Stimulated activated naive CD8-positive, alpha-beta T cell treated with anti-CD3 and anti-CD28 coated beads, Interleukin-15, Interleukin-2, amounts not matched to agents 100 U/mL and 50 U/mL, for 24 hours (primary cell): ENCODE results near the gene DPM3.
"Not testable (repeated sequence)": the region's sequence is repeated elsewhere in the genome, so short reads cannot be mapped to it uniquely, and the experiment has no call there.

ENCODE experiments used
- ATAC-seq: fragments of 150-1000 bp; cut with Tn5 transposase; one replicate; pipeline ENCODE4 v1.10.0; 2021
- DNase-seq: peaks from one replicate; pipeline ENCODE4 v3.0.0; 2021

Gene DPM3, protein sequence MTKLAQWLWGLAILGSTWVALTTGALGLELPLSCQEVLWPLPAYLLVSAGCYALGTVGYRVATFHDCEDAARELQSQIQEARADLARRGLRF

DNA sequence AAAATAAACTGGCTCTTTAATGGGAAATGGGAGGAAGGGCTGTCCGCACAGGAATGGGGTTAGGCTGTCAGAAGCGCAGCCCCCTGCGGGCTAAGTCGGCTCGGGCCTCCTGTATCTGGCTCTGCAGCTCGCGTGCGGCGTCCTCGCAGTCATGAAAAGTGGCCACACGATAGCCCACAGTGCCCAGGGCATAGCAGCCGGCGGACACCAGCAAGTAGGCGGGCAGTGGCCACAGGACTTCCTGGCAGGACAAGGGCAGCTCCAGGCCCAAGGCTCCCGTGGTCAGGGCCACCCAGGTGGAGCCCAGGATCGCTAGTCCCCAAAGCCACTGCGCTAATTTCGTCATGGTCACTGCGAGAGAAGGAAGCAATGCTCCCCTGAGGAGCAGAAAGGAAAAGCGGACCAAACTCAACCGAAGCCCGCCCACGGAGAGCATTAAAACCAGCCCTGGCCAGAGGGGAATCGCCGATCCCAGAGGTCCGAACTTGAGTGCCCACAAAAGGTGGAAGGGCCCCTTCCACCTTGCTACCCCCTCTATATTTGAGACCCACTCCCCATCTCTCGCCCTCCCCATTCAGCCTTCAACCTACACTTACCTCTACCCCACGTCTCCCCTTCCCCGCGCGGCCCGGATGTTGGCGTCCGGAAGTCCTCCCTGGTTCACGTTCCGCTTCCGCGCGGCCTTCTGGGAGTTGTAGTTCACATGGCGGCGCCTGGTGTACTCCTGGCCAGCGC is at the start of gene DPM3:
Gene DPM3, minus strand, starts transcription at position 637 of the 735 bp plus-strand sequence. Its CDS starts 291 bp downstream, at position 346.
- ATAC-seq (peak; percentile 75), DNase-seq (peak; percentile 94)

GRCh38 chr1:155189926-155190325 is 49.6 kb upstream of the DPM3 start:
- DNase-seq, ATAC-seq: not testable (repeated sequence)

GRCh38 chr1:155188268-155188667 is 47.9 kb upstream of the DPM3 start:
- ATAC-seq, result no peak
- no peak for DNase-seq

- no peak for ATAC-seq
- DNase-seq, result no peak
These were observed 47.1 kb upstream of the DPM3 start for GRCh38 chr1:155187456-155187891.

- ATAC-seq (no peak), DNase-seq (no peak)
These were observed 46.6 kb upstream of the DPM3 start for GRCh38 chr1:155186794-155187455.

- ATAC-seq, result no peak
- DNase-seq, result no peak
These were observed 45.9 kb upstream of the DPM3 start for GRCh38 chr1:155186067-155186793.

- DNase-seq (no peak), ATAC-seq (no peak)
These were observed 45.4 kb upstream of the DPM3 start for GRCh38 chr1:155185783-155186066.

GRCh38 chr1:155184835-155185782 is 44.8 kb upstream of the DPM3 start:
- no peak for DNase-seq
- no peak for ATAC-seq

GRCh38 chr1:155184351-155184811 is 44.0 kb upstream of the DPM3 start:
- ATAC-seq, result no peak
- no peak for DNase-seq

DNA sequence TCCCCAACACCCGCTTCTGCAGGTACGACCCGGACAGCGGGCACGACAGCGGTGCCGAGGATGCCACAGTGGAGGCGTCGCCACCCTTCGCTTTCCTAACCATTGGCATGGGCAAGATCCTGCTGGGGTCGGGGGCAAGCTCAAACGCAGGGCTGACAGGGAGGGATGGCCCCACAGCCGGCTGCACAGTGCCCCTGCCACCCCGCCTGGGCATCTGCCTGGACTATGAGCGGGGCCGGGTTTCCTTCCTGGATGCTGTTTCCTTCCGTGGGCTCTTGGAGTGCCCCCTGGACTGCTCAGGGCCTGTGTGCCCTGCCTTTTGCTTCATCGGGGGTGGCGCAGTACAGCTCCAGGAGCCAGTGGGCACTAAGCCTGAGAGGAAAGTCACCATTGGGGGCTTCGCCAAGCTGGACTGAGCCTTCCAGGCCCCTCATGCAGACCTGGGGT is 43.5 kb upstream of the DPM3 start:
- DNase-seq (no peak), ATAC-seq (no peak)

DNA sequence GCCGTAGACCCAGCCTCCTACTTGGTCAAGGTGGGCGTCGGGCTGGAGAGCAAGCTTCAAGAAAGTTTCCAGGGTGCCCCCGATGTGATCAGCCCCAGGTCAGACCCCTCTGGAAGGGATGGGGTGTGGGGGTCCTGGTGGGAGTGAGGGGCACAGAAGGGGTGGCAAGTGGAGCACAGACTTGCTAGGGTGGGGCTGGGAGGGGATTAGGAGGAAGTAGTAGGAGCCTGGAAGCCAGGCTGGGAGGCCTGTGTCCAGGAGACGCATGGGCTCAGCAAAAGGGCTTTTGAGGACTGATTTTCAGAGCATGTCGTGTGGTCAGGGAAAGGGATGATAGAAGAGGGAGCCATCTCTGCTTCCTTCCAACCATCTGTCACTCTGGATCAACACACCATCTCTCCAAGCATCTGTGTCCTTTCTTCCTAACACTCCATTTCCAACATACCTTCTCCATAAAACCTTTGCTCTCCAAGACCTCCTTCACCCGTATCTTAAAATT is 41.8 kb upstream of the DPM3 start:
- DNase-seq (no peak), ATAC-seq (no peak)

DNA sequence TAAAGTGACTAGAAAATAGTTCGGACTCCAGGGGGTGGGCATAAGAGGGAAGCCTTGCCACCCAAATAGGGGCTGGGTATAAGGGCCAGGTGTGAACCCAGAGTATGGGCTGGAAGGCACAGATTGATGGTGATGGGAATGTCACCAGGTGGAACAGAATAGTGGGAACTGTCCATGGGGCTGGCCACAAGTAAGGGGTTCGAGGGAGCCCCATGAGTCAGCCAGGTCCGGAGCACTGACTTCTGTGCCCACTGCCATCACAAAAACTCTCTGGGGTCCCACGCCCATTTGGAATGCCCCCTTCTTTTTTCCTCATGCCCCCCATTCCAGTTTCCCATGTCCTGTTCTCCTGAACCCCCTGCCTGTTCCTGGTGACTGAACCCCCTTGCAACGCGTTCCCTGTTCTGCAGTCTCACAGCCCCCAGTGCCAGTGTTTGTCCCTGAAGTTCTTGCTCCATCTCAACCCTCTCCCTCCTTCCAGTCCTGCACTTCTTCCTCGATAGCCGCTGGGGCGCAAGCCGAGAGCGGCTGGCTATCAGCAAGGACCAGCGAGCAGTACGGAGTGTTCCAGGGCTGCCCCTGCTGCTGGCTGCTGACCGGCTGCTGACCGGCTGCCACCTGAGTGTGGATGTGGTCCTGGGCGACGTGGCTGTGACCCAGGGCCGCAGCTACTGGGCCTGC is 41.2 kb upstream of the DPM3 start:
- DNase-seq (no peak), ATAC-seq (no peak)

DNA sequence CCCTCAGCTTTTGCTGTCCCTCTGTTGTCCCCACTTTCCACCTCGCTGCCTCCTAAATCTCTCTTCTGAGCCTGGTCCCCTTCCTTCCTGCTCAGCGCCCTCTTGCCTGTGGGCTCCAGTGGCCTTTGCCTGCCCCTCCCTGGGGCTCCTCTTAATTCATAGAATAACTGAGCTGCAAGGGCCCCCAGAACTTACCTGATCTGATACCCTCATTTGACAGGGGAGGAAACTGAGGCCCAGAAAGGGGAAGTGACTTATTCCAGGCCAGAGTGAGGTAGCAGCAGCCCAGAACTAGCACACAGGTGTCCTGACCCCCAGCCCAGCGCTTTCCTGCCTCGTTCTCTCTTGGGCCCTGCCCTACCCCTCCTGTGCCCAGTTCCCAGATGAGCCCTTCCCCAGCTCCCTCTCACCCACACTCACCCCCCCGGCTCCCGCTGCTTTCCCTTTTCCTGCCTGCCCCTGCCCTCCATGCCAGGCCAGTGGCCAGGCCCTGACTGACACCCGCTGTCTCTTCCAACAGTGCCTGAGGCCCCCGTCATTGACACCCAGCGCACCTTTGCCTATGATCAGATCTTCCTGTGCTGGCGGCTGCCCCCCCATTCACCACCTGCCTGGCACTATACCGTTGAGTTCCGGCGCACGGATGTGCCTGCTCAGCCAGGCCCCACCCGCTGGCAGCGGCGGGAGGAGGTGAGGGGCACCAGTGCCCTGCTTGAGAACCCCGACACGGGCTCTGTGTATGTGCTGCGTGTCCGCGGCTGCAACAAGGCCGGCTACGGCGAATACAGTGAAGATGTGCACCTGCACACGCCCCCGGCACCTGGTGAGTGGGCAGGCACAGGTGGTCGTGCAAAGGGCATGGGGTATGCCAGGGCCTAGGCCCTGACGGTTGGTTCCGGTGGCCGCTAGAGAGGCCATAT is 39.0 kb upstream of the DPM3 start:
- no peak for DNase-seq
- no peak for ATAC-seq

DNA sequence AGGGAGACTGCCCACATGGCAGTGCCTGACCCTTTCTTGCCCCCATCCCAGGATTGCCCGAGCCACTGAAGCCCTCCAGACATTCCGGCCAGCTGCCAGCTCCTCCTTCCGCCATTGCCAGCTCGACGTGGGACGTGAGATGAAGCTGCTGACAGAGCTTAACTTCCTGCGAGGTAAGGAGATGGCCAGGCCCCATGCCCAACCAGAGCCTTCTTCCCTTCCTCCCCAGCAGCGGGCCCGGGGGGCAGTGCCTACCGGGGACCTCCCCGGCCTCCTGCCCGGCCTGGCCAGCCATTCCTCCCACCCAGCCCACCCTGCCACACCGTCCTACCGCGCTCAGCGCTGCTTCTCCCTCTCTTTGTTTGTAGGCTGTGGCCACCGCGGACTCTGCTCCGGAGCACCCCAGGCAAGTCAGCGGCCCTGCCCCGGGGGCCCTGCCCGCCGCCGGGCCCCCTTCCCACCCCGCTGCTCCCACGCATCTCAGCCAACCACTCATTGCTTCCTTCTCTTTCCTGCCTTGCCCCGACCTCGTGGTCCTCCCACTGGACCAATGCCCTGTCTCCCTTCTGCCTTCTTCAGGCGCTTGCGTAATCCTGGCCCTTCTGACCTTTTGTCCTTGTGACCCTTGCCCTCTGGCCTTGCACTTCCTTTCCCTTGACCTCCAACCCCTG is 38.2 kb upstream of the DPM3 start:
- DNase-seq, result no peak
- ATAC-seq, result no peak

- no peak for DNase-seq
These were observed 37.6 kb upstream of the DPM3 start for GRCh38 chr1:155177918-155178281.

GRCh38 chr1:155177192-155177917 is 37.0 kb upstream of the DPM3 start:
- no peak for DNase-seq
- no peak for ATAC-seq

More at GRCh38 chr1:155177918-155178281, 37.6 kb upstream of the DPM3 start:
- ATAC-seq, result no peak

GRCh38 chr1:155176544-155177071 is 36.3 kb upstream of the DPM3 start:
- ATAC-seq, result peak; percentile 28
- DNase-seq, result peak; percentile 93

- peak; percentile 10 for ATAC-seq
- peak; percentile 40 for DNase-seq
These were observed 35.6 kb upstream of the DPM3 start for GRCh38 chr1:155175927-155176371.
